Uterus (tissue), 2 donors: ENCODE measurements around the gene BDKRB2.

Source experiments
- CTCF ChIP-seq, 4 experiments: fragments of 200-600 bp in 2 of 4; fragments of 450-650 bp in 2 of 4; sonication (generic) in 2 of 4; IDR thresholded peaks; one replicate each; pipeline ENCODE4 v1.5.1; 2016 to 2019; ENCODE audit warnings: antibody characterized with exemption in 4 of 4, mild to moderate bottlenecking in 2 of 4, moderate library complexity in 1 of 4
- POLR2A ChIP-seq, 2 donors: fragments of 450-650 bp; IDR thresholded peaks; one replicate each; pipeline ENCODE4 v1.6.1; 2016; ENCODE audit warnings: antibody characterized with exemption in 2 of 2, mild to moderate bottlenecking in 1 of 2, moderate library complexity in 1 of 2

DNA sequence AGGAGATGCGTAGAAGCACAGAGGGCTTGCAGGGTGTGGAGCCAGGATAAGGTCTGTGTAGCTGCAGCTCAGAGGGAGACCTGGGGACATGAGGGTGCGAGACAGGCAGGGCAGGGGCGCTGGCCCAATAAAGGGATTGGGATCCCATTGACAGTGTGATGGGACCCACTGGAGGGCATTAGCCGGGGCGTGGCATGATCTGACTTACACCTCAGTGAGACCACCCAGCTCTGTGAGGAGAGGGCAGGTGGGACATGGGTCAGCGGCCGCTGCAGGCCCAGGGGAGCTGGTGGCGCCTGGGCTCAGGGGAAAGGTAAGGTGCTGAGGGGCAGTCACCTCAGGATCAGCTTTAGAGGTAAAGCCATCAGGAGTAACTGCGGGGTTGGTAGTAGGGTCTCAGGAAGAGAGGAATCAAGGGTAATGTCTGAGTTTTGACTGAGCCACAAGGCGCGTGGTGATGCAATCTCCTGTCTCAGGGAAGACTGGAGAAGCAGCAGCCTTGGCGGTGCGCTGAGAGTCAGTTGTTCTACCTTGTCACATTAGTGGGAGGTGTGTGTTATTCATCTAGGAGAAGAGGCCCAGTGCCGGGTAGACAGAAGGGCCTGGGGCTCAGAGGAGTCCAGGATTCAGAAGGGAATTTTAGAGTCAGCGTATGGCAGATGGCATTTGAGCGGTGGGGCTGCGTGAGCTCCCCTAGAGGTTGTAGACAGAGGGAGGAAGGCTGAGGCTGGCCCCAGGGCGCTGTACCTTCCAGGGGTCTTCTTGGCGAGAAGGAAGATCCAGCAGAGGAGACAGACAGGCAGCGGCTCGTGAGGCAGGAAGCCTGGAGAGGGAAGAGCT, 30.8 kb upstream of the BDKRB2 start:
- TF ChIP-seq CTCF (IDR thresholded peaks at IDR 0.05) (no peak), POLR2A (IDR thresholded peaks at IDR 0.05) (no peak)
